ENCODE measurements around the gene PLCB2.

Gene PLCB2

DNA sequence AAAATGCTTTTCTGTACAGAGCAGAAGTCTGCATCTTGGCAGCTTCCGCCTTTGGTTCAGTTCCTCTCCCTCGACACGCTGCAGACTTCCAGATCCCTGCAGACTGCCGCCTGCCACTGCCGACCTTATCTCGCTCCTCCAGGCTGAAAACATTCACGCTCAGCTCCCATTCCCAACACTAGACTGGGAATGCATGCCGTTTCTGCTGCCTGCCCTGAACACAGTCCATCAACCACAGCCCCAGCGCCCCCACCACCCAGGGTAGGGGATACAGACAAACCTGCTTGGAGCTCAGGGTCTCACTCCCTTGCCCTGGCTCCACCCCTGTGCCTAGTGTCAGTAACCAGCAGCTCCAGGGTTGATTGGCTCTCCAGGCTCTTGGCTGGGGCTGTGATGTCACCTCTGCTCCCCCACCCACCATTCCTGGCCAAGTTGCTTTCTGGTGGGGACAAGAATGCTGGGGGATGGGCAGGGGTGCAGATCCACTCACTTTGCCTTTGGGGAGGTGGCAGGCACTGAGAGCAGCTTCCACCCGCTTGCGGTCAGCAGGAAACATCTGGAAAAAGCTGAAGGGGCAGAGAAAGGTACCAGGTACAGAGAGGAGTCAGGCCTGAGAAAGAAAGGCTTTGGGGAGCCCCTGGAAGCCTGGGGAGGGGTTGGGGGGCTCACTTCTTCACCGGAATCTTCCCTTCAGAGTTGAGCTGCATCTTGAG is 6.1 kb downstream of the PLCB2 start:
- no peak for DNase-seq

DNA sequence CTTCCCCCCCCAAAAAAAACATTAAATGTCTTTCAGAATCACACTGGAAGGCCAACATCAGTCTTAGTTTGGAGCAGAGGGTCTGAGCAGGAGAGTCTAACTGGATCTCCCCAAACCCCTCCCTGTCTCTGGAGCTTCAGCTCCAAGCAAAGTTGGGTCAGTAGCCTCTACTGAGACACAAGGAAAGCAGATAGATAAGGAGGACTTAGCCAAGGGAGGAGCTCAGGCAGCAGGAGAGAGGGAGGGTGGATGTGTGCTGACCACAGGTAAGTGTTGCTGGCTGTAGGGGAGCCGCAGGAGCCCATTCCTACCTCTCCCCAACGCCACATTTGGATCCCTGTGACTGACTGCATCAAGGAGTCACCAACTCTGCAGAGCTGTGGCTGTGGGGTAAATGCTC is 7.0 kb downstream of the PLCB2 start:
- no peak for DNase-seq

DNA sequence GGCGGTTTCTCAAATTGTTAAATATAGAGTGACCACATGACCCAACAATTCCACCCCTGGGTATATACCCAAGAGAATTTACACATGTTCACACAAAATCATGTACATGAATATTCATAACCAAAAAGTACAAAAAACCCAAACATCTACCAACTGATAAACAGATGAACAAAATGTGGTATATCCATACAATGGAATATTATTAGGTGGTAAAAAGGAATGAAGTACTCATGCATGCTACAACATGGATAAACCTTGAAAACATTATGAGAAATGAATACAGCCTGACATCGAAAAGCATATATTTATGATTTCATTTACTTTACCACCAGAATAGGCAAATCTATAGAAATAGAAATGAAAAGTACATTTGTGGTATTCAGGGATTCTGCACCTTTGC is 7.4 kb downstream of the PLCB2 start:
- DNase-seq = no peak

DNA sequence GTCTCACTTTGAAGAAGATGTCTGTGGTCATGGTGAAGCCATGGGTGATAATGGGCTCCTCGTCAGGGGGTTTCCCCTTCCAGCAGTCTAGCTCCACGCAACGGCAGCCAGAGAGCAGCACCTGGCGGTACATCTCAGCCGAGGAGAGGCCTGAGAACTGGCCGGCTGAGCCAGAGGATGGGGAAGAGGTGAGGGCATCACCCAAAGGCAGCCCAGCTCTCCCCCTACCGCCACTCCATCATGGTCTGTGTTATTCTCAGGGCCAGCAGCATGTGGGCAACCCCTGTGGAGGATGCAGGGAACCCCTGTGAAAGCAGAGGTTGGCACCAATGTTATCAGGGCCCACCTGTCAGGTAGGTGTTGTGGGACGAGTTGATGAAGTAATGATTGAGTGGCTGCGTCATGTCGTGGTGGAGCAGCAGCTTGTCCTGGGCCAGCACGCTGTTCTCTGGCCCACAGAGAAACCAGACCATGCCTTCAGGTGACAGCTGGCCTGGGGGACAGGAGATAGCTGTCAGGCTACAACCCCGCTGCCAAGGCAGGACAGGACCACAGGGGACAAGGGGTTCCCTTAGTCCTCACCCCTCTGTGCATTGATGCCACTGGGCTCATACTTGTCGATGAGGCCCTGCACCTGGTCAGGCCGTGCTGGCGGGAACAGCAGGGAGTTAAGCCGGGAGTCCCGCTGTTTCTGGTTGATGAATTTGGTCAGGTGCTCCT is 9.4 kb downstream of the PLCB2 start:
- DNase-seq = no peak

DNA sequence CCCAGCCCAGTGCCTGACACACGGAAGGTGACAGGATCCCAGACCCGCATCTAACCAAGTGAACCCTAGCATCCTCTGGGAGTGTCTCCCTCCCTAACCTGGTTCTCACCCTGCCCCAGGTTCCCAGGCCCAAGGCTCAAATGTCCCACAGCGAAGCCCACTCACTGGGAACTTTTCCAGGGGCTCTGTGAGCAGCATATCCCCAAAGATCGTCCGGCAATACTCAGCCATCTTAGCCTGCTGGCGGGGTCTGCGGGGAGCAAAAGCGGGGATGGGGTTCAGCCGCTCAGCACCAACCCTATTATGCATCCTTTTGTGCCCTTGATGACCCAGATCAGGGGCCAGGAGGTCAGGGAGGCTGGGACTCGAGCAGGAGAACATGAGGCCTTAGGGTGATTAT is 10.4 kb downstream of the PLCB2 start:
- no peak for DNase-seq

DNA sequence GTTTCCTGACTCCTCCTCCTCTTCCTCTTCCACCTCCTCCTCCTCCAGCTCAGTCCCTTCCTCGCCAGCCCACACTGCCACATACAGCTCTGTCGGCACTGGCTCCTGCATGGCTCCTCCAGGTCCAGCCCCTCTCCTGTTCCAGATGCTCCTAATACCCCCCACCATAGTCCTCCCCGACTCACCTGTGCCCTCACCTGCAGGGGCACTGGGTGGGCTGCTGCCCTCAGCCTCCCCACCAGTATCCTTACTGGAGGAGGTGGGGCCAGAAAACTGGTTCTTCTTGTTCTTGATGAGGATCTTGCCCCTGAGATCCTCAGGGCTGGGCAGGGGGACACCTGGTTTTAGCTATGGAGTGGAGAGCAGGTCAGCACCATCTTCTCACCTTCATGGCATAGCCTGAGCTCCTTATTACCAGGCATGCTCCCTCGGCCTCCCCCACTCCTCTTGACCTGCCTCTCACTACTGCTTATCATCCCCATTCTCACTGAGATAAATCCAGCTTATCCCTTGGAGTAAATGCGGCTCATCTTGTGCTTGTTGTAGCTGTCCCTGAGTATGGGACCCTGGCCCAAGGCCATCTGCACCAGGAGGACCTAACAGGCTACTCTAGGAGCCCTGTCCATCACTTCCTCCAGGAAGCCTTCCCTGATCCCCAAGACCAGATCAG is 11.0 kb downstream of the PLCB2 start:
- no peak for DNase-seq

DNA sequence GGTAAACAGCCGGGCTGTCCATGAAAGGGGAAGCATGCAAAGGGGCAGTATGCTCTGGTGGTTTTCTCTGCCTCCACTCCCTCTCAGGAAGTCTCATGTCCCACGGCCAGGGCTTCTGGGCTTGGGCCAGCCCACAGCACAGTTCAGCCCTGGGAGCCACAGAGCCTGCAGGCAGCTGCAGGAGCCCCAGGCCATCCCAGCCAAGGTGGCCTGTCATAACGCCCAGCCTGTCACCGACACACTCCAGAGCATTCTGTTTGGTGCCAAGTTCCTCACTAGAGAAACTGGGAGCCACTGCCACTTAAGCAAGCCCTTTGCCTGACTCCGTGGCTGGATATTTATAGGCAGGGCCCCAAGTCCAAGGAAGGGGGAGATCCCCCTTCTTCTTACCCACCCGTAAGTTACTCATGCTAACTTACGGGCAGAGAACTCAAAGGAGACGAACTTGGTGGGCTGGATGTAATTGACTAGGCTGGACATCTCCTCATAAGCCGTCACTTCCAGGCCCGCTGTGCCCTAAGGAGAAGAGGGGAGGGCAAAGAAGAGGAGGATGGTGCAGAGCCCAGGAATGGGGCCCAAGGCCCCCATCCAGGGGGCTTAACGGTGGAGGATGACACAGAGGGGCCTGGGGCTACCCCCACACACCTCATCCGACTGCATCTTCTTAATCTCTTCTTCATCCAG is 11.7 kb downstream of the PLCB2 start:
- no peak for DNase-seq

DNA sequence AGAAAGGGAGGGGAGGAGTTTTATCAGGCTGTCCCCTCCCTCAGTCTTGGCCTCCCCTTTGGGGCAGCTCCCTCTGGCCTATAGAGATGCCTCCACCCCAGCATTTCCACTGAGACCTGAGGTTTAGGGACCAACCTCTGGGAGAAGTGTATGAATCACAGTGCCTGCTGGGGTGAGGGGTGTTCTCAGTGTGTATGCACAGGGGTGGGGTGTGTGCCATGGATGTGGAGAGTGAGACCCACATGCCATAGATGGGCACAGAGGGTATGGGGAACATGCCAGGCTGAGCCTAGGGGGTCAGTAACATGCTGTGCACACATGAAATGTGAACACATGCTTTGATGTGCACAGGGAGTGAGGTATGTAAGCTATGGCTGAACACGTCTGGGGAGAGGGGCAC is 12.4 kb downstream of the PLCB2 start:
- DNase-seq = no peak

DNA sequence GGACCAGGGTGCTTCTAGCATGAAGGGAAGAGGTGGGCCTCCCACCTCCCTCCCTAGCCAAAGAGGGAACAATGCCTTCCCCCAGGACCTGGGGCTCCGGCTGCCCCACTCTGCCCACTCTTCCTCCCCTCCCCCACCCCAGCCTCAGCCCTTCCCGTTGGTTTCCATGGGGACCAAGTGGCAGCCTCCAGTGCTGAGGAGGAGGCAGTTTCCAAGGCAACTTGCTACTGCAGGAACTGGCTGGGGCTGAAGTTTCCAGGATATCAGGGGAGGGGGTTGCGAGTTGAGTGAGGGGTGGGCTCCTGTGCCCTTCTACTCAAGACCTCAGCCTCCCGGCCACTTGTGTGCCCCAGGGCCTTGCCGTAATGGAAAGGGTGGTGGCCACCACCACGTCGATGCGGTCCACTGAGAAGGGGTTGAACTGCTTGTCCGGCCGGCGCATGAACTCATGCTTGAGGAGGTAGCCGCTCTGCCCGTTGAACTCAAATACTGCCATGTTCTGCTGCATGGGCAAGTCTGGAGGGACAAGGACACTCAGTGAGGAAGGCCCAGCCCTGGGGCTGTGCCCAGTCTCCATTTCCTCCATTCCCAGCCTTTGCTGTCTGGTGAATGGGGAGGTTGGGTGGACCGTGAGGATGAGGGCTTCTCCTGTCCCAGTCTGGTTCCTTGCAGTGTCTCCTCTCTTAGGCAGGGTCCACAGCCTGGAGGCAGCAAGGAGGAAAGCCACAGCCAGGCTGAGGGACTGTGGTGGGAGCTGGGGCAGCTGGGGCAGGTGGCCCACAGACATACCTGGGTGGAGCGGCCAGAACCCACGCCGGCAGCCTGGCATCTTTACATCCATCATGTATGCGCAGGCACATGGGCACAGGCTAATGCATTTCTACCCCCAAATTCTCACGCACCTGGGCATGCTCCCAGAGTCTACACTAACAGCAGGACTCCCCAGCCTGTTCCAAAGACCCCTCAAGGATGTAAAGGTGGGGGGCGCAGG is 13.5 kb downstream of the PLCB2 start:
- no peak for DNase-seq

DNA sequence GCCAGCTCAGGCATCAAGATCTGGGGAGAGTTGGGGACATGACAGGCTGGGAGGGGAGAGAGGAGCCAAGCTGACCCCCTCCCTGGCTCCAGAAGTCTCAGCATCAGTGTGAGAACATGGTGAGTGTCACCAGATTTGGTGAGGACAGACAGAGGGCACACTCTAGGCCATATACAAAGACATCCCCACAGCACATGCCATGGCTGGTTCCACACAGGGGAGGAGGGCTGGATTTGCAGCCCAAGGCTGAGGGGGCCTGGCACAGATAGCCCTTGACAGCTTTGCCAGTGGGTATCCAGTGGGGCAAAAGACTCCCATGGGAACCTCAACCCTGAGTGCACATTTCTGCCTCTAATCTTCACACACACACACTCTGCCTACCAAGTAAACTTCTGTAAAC is 14.7 kb downstream of the PLCB2 start:
- no peak for DNase-seq

DNA sequence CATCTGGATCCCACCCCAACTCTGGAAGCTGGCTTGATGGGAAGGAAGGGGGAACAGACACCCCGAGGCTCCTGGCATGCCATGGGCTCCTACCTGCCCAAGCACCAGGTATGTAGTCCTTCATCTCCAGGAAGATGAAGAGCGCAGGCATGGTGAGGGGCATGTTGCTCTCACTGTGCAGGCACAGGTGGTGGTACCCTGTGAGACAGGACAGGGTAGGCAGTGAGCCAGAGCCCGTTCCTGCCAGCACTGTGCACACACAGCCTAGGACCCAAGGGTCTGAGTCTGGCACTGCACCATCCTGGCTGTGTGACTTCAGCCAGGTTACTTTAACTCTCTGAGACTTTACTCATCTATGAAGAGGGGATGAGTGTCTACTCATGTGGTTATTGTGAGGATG is 15.5 kb downstream of the PLCB2 start:
- DNase-seq = no peak

DNA sequence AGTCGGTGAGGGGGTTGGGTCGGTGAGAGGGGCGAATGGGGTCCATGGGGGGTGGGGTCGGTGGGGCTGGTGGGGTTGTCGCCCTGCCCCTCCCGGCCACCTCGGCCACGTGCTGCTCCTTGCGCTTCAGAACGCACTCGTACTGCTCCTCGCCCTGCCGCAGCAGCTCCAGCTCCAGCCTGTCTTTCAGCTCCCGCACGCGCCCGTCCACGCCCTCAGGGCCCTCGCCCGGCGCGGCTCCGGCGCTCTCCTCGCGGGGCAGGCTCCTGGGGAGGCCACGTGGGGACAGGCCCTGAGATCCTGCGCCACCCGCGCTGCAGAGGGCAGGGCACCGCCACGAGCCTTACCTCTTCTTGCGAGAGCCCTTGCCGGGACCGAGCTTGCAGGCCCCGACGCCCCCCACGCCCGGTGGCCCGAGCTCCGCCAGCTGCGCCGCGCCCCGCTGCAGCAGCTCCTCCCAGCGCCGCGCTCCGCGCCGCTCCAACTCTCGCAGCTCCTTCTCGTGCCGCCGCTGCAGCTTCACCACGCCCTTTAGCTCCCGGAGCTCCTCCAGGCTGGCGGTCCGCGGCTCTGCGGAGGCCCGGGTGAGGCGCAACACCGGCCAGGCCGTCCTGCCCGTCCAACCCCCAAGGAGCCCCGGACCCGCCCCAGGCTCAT is 16.7 kb downstream of the PLCB2 start:
- peak; percentile 5 for DNase-seq

DNA sequence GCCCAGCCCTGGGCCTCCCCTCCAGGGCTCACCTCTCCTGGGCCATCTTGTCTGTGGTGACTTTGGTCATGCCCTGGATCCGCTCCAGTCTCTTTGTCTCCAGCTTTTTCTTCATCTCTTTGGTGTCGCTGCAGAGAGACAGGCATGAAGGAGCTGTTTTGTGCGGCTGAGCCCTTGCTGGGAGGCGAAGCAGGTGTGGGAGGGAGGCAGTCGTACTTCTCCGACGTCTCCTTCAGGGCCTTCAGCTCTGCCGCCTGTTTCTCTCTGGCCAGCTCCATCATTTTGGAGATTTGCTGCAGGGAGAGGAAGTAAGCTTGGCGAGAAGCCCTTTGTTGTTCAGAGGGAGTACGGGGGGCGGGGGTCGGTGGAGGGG is 17.2 kb downstream of the PLCB2 start:
- no peak for DNase-seq

DNA sequence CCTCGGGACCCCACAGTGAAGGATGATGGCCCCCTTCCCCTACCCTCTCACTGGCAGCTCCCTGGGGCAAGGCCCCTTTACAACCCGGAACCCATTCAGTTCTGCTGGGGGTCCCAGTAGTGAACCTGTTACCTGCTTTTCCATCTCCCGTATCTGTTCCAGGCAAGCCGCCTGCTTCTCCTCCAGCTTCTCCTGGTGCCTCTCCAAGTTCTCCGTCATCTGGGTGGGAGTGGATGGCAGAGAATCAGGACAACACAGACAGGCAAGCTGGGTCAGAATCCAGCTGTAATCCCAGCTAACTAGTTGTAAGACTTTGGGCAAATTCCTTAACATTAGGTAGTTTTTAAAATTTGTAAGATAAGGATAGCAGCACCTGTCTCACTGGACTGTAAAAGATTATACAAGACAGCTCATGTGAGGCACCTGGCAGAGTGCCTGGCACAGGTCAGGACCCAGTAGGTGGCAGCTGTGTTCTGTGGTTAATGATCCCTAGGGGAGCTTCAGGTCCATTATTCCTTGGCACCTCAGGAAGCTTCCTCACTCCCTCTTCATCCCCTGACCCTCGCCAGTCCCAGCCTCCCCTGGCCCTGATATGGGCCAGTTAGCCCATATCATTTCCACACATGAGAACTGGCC is 18.5 kb downstream of the PLCB2 start:
- DNase-seq = peak; percentile 12

DNA sequence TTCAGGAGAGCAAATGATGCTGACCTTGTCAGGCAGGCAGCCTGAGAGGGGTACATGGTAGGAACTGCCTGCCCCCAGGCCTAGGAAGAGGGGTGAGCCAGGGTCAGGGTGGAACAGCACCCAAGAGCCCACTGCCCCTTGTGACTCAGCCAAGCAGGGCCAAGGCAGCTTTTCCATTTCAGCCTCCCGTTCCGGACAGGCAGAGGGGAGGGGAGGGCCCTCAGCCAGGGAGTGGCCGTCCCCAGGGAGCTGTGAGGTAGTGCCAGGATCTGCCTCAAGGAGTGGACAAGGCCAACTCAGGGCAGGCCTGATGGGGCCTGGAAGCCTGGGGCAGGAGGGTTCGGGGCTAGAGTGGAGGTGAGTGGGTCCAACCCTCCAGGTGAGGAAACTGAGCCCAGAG is 19.8 kb downstream of the PLCB2 start:
- DNase-seq = no peak

DNA sequence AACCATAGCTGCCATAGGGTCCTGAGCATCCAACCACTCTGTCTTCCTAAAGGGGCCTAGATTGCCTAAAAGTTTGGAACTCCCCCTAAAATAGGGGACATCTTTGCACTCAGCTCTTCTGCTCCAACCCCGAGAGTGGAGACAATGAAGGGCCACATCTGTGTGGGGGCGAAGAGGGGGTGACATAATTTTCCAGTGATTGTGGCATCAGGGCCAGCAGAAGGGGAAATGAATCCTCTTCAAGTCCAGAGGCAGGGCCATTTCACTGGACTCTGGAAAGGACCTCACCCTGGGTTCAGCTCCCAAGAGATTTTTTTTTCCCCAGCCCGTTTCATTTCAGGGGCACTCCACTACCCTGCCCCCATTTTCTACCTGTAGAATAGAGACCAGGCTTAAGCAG is 20.2 kb downstream of the PLCB2 start:
- no peak for DNase-seq

DNA sequence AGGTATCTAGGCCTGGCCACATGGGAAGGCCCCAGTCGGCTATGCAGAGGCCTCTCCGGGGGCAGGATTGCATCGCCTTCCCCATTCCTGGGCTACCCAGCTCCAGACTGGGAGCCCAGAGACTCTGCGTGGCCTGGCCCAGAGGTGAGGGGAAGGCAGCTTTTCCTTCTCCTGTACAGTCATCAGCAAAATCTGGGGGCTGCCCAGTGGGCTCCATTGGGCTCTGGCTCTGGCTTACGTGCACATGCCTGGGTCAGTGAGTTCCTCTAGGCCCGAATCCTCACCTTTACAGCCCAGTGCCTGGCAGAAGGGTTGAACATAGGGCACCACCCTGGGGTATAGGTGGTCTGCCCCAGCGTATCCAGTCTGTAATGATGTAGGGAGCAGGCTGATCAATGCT is 20.9 kb downstream of the PLCB2 start:
- no peak for DNase-seq

DNA sequence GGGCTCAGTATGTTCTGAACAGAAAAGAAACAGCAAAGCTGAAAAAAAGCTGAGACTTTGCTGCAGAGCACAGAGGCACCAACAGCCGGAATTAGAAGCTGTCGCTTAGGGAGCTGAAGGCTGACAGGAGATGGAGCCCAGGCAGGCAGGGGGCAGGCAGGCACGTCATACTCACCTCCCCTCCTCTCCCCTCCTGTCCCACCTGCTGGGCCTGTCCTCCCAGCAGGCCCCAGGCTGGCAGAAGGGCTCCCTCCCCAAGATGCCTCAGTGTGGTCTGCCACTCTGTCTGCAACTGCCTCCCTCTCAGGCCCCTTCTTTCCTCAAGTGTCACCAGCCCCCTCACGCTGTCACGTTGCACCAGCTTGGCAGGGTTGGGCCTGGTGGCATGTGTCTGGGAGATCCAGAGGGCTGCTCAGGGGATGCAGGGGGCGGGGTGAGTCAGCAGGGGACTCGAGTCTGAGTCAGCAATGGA is 21.6 kb downstream of the PLCB2 start:
- no peak for DNase-seq

DNA sequence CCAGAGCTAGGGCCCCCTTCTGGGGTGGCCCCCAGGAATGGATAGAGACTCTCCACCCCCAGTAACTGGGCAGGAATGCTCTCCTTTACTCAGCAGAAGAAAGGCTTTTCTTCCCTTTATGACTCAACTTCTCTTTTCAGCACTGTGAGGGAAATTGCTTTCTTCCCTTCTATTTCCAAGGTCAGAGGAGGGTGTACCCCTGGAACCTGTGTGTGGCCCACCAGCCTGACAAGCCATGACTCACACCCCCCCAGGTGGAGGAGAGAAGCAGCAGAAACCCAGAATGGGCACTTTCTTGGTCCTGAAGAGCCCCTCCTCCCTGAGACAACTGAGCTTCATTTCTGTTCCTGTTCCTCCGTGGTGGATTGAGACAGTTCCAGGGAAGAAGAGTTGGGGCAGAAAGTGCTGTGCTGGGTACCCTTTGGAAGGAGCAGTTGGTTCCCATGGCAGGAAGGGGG is 22.2 kb downstream of the PLCB2 start:
- no peak for DNase-seq

DNA sequence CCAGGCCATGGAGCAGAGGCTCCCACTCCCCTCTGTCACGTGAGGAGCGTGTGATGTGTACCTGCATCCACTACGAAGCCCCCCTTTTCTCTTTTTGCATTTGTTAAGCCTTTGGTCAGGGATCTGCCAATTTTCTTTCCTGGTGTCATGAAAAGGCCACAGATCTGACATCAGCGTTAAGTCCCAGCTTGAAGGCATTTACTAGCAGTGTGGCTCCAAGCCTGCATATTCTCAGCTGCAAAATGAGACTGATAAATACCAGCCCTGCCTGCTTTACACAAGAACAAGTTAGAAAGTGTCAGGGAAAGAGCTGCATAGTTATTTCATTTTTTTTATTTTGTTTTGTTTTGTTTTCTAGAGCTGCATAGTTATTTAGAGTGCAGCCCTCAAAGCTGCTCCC is 22.6 kb downstream of the PLCB2 start:
- no peak for DNase-seq

DNA sequence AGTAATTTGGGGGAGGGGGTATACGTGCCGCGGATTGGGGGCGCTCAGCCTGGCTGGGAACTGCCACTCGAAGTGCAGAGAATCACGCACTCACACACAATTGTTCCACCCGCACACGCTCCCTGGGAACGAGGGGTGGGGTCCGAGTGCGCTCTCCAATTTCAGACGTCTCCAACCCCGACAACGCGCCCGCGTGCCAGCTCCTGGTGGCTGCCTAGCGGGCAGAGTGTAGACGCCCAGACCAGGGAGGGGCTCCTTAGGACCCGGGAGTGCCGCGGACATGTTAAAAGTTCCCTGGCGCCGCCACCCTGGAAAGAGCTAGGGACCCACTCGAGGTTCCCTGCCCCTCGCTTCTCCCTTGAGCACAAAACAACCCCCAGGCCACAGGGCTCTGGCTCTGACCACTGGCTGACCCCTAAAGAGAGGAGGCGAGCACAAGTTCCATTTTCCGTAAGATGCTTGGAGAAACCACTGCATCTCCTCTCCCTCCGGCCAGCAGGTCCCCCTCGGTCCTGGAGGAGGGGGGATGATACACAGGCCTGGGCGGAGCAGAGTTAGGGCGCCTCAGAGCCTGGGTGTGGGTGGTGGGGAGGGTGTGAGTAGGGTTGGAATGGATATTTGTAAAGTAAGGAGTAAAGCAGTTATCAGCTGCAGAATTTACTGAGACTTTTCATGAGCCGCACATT is 24.0 kb downstream of the PLCB2 start:
- DNase-seq = no peak
